RKO (cell line): ENCODE data around the gene CNBP.
A peak's percentile ranks its signal among the peaks of the same experiment; 100 is the strongest.

Source experiments
- DNase-seq: peaks from one replicate; pipeline ENCODE4 v3.0.0-alpha.2; 2016; ENCODE audit warnings: low spot score

The CNBP gene

GRCh38 chr3:129131465-129132088, 52.1 kb downstream of the CNBP start:
- DNase-seq = no peak

- DNase-seq = no peak
These were observed 53.3 kb downstream of the CNBP start for GRCh38 chr3:129130291-129130813.

GRCh38 chr3:129128357-129129155, 55.1 kb downstream of the CNBP start:
- no peak for DNase-seq

DNA sequence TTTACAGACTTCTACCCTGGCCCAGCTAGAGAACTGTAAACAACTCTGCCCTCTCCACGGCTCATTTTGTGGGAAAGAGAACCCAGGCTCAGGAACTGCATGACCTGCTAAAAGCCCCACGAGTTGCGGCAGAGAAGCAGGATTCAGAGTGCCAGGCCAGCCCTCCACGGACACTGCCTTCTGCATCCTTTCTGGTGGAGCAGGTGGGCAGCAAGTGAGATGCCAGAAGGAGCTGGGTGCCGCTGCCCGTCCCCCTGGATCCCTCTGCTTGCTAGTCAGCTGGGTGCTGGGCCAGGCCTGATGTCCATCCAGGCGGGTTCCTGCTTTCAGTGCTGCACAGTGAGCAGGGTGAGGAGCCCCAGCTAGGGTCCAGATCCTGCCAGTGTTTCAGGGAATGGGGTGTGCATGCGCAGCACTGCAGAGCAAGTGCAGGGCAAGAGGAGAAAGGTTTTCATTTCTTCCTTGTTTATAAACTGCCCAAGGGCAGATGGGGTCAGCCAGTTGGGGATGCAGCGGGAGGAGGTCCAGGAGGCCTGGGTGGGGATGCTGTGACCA, 56.9 kb downstream of the CNBP start:
- DNase-seq = no peak

DNA sequence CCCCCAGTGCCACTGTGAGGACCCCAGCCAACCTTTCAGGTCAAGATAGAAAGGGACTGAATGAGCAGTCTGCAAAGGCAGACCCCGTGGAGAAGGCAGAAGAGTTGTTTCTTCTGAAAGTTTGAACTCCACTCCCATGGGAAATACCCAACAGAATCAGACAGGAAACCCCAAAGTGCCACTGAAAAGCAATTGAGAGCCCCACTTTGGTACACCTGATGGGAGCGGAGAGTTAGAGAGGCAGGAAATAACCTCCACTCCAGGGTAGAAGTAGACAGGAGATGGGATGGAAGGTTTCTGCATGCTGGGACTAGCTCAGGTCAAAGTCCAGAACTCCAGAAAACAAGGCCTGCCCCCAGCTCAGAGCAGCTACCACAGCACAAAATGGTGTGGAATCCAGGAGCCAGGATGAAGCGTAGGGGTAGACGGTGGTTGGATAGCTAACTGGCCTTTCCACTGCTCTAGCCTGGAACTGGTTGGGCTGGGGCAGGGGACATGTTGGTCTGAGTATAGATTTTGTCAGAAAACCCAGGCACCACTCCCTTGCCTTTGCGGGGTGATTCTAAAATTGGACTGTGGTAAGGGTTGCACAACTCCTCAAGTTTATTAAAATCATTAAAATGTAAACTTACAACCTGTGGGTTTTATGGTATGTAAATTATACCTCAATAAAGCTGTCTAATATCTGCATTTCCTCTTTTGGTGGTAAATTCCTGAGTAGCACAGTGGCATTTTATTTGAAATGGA, 60.2 kb downstream of the CNBP start:
- no peak for DNase-seq

DNA sequence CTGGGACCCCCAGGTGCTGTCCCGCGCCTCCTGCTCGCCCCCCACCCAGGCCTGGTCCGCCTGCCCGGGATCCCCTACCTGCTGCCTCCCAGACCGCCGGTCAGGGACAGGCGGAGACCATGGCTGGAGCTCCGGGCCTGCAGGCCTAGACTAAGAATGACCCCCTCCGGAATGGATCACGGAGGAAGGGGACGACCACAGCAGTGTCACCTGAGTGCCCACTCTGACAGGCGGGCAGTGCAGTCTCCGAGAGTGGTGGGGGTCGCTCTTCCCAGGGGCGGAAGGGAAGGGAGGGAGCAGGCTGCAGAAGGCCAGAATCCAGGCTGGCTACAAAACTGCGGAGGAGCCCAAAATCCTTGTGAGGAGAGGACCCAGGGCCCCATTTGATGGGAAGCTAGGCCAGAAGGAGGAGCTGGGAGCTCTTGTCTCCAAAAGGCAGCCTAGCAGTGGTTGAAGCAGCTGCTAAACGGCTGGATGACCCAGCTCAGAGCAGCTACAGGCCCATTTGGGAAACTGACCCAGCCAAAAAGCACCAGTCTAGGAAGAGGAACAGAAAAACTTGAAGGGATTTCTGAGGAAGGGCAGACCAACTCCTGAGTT, 61.2 kb downstream of the CNBP start:
- DNase-seq = no peak

- peak; percentile 62 for DNase-seq
These were observed 61.8 kb downstream of the CNBP start, which contains the start of gene RAB43 for GRCh38 chr3:129121792-129122411. Gene RAB43 (minus strand): TSS chr3:129121804. CDS start chr3:129121489, 315 bp downstream.

DNA sequence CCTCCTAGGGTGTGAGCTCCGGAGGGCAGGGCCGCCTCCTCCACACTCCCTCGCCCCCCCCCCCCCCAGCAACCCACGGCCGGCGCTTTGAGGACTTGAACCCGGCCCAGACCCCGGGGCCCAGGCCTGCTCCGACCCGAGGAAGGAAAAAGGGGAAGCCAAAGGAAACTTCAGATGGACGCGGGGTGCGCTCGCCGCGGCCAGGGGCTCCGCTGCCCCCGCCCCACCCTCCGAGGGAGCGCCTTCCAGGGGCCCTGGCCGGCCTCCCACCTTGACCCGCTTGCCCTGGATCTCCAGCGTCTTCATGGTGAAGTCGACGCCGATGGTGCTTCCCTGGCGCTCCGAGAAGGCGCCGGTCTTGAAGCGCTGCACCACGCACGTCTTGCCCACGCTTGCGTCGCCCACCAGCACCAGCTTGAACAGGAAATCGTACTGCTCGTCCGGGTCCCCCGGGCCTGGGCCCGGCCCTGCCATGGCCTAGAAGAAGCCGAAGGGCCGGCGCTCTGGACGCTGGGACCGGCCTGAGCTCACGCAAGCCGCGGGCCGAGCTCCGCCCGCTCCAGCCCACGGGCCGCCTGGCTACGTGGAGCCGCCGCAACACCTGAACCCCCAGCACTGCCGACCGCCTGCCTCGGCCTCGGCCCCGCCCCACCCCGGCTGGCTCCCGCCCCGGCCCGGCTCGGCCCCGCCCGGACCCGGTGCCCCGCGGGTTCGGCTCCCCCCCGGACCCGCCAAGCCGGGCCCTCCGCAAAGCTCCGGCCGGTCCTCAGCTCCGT, 62.5 kb downstream of the CNBP start:
- DNase-seq = peak; percentile 42

DNA sequence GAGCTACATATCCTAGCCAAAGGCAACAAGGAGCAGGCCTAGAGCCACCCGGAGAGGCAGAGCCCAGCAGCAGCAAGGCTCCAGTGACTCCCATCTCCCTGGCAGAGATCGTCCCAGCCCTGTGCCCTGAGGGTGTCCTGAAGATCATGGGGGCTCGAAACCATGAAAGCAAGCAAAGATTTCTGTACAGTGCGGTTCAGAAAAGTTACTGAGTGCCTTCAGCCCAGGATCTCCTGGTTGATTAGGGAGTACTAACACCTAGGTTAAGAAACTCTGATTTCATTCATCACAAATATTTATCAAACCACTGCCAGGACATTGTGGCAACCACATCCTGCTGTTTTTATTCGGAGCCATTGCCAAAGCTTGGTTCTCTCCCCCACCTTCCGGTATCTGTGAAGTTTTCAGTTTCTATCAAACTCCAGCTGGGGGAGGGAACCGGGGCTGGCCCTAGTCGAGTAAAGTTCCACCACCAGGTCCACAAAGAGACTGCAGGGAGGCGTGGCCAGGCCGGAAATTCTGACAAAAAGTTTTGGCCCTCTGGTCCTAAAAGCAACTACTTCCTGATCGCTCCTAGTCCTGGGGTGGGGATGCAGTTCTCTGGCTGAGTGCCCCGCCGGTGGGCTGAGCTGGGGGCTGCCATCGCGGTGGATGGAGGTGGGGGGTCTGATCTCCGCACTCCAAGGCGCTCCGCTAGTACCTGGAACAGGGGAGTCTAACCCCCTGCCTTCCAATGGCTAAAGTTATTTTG, 63.3 kb downstream of the CNBP start:
- DNase-seq = peak; percentile 91

GRCh38 chr3:129119365-129120100, 64.2 kb downstream of the CNBP start:
- DNase-seq = no peak

DNA sequence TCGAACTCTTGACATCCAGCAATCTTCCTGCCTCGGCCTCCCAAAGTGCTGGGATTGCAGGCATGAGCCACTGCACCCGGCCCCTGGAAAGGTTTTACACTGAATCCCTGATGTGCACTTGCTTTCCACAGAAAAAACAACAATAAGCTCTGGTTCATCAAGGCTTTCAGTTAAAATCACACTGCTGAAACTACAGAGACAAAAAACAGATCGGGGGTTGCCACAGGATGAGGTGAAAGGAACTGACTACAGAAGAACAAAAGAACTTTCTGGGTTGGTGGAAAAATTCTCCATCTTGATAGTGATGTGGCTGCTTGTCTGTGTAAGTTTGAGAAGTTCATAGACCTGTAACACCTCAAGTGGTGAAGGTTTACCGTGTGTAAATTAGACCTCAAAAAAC, 65.0 kb downstream of the CNBP start:
- no peak for DNase-seq
